GM13977 (cell line): ENCODE measurements around the gene LSMEM2.

Experiments
- DNase-seq: peaks from one replicate; pipeline ENCODE4 v3.0.0; 2012; ENCODE audit warnings: low spot score
- in situ Hi-C: fragments of 300-500 bp; cut with MboI; formaldehyde crosslinking; loops from one replicate; pipeline ENCODE4 v1.12.0; 2022; ENCODE audit warnings: low sequenced_read_pairs, low pct_unique_long_range_greater_than_20kb, mixed read lengths, inconsistent platforms; ENCODE audit not compliant: unreplicated experiment
- TF ChIP-seq, protein P1 (sequence below): IDR thresholded peaks from 2 replicates; pipeline ENCODE4 v1.5.1; 2012; ENCODE audit warnings: mild to moderate bottlenecking, control low read depth; ENCODE audit not compliant: insufficient read depth; ENCODE audit errors: extremely low read depth, missing control alignments

LSMEM2 gene

DNA sequence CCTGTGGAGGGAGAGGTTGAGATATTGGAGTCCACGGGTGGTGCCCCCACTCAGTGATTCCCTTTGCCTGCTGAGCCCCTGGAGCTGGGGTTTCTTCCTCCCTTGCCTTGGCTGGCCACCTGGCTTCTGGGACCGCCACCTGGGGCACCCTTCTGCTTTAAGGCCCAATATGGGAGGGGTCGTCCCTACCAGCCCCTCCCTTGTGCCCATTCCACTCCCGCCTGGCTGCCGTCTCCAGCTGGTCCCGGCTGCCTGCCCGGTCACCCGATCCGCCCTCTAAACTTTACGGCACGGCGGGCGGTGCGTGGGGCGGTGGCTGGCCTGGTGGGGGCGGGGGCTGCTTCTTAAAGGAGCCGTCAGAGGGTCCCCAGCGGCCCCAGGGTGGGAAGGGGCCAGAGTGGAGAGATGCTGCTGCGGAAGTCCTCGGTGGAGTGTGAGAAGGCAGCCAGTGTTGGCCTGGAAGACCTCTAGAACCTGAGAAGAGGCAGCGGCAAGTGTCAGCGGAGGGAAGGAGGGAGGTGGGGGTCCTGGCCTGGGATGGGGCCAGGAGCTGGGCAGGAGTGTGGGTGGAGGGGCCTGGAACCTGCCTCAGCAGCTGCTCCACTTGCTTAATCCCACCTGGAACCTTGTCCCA is 11.5 kb upstream of the LSMEM2 start:
- no peak for DNase-seq
- TF ChIP-seq, protein P1, sequence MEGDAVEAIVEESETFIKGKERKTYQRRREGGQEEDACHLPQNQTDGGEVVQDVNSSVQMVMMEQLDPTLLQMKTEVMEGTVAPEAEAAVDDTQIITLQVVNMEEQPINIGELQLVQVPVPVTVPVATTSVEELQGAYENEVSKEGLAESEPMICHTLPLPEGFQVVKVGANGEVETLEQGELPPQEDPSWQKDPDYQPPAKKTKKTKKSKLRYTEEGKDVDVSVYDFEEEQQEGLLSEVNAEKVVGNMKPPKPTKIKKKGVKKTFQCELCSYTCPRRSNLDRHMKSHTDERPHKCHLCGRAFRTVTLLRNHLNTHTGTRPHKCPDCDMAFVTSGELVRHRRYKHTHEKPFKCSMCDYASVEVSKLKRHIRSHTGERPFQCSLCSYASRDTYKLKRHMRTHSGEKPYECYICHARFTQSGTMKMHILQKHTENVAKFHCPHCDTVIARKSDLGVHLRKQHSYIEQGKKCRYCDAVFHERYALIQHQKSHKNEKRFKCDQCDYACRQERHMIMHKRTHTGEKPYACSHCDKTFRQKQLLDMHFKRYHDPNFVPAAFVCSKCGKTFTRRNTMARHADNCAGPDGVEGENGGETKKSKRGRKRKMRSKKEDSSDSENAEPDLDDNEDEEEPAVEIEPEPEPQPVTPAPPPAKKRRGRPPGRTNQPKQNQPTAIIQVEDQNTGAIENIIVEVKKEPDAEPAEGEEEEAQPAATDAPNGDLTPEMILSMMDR: no peak
- in situ Hi-C loops: no loop called here

DNA sequence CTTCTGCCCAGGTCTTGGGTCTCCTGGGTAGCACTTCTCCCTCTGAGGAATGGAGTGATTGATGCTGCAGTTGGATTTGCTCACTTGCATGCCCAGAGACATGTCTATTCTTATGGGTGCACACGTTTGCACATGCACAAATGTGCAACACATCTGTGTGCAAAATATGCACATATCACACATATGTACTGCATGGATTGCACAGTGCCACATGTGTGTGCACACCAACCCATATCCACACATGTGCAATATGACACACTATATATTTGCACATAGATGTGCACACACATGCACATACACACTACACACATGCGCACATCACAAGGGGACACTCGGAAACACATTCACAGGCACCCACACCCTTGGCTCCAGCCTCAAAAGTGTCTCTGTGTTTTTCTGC is 10.6 kb upstream of the LSMEM2 start:
- in situ Hi-C loops: no loop called here
- peak; percentile 32 for DNase-seq
- TF ChIP-seq, protein P1: no peak

DNA sequence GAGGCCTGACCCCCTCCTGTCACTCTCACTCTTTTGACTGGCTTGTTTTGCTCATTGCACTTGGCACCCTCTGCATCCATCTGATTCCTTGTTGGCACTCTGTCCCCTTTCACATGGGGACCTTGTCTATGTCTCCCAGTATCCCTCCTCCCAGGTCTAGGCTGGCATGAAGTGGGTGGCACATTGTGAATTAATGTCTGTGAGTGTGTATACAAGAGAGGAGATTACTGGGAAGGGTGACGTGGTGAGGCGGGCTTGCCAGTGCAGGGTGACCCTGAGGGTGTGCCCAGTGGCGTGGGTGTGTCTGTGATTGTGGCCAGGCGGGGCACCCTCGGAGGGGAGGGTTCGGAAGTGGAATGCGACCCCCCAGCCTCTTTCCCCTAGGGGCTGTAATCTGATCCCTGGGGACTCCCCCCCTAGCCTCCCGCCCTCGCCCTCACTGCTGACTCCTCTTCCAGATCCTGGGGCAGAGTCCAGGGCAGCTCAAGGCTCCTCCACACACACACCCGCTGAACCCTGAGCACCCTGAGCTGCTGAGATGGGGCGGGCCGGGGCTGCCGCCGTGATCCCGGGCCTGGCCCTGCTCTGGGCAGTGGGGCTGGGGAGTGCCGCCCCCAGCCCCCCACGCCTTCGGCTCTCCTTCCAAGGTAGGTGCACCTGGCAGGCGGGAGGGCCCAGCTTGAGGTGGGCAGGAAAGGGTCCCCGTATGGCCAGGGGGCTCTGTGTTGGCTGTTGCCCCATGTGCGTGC is 10.0 kb upstream of the LSMEM2 start, which contains the start of gene SEMA3B:
SEMA3B (plus strand) TSS at position 445 of the 749 bp plus-strand sequence; CDS start at position 539, 94 bp downstream.
- TF ChIP-seq, protein P1: no peak
- in situ Hi-C loops: no loop called here
- DNase-seq: no peak

DNA sequence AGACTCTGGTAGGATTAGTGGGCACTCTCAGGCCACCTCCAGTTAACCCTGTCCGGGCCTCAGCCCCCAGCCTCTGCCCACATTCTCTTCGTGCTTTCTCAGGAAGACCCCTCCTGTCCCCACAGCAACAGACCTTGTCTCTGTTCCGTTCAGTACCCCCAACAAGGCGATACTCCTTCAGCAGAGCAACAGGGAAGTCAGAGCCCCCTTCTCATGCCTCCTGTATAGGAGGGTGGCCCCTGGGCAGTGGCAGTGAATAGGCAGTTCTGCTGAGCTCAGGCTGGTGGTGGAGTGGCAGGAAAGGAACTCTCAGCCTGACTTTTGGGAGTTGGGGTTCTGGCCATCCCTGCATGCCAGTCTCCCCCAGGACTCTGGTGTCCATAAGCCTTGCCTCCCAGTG is 9.4 kb upstream of the LSMEM2 start:
- DNase-seq: no peak
- TF ChIP-seq, protein P1: no peak
- in situ Hi-C loops: no loop called here

DNA sequence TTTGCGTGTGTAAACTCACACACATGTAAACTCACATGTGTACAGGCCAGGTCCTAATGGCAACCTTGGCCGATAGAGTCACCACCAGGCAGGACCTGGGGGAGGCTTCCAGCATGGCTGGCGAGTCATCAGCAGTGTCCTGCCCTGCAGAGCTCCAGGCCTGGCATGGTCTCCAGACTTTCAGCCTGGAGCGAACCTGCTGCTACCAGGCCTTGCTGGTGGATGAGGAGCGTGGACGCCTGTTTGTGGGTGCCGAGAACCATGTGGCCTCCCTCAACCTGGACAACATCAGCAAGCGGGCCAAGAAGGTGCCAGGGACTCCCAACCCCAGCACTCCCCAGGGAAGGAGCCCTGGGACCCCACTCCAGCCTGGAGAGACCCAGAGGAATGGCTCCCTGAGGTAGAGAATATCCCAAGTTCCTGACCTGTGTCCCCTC is 8.9 kb upstream of the LSMEM2 start:
- in situ Hi-C loops: loop anchor here (10.0 kb wide), 1 partner anchor 45 kb away; no protein-coding TSS in a partner anchor
- TF ChIP-seq, protein P1: no peak
- no peak for DNase-seq

DNA sequence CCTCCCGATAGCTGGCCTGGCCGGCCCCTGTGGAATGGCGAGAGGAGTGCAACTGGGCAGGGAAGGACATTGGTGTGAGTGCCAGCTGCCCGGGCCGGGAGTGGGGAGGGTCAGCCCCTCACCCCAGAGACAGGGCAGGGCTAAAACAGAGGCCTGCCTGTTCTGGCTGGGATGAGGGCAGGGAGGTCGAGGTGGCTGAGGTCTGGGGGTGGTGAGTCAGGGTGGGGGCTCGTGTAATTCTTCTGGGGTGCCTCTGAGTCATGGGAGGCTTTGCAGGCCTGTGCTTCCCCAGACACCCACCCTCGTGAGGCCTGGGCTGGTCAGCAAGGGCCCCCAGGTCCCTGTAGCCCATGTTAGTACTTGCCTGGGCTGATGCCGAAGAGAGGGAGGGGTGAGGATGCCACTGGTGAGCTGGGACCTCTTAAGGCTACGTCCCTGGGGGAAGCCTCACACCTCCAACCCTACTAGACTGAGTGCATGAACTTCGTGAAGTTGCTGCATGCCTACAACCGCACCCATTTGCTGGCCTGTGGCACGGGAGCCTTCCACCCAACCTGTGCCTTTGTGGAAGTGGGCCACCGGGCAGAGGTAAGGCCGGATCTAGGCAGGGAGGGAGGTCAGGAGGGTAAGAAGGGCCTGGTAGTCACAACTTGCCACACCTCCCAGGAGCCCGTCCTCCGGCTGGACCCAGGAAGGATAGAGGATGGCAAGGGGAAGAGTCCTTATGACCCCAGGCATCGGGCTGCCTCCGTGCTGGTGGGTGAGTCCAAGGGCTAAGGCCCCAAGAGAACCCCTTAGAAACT is 8.3 kb upstream of the LSMEM2 start:
- in situ Hi-C loops: loop anchor here (10.0 kb wide), 1 partner anchor 46 kb away; no protein-coding TSS in a partner anchor
- TF ChIP-seq, protein P1: no peak
- no peak for DNase-seq
